Upper lobe of left lung (tissue), 6 donors: ENCODE results near the gene CLEC4M. TPM values are rescaled to one million over a fixed set of nuclear protein-coding genes. Genes with fewer than 3 reads are reported as not detected.
"Not testable (repeated sequence)": the region's sequence is repeated elsewhere in the genome, so short reads cannot be mapped to it uniquely, and the experiment has no call there.

Experiments
- ATAC-seq, 2 donors: fragments of 200-7000 bp; cut with Tn5 transposase; one replicate each; pipeline ENCODE4 v1.9.1; 2022; ENCODE audit warnings: mild to moderate bottlenecking in 2 of 2, moderate library complexity in 2 of 2; ENCODE audit not compliant: low FRiP score in 2 of 2
- DNase-seq, 2 donors: peaks; one replicate each; pipeline ENCODE4 v3.0.0-alpha.2; 2019 to 2020
- H3K27ac ChIP-seq, 4 donors: fragments of 200-600 bp; sonication (generic); one replicate each; pipeline ENCODE4 v1.5.1; 2016 to 2019
- H3K27me3 ChIP-seq, 4 donors: fragments of 200-600 bp; sonication (generic); one replicate each; pipeline ENCODE4 v1.5.1; 2017 to 2019
- H3K36me3 ChIP-seq, 4 donors: fragments of 200-600 bp; sonication (generic); one replicate each; pipeline ENCODE4 v1.5.1; 2016 to 2019
- H3K4me1 ChIP-seq, 4 donors: fragments of 200-600 bp; sonication (generic); one replicate each; pipeline ENCODE4 v1.5.1; 2018 to 2019
- H3K4me3 ChIP-seq, 4 donors: fragments of 200-600 bp; sonication (generic); one replicate each; pipeline ENCODE4 v1.5.1; 2017 to 2019; ENCODE audit warnings: mild to moderate bottlenecking in 2 of 4, moderate library complexity in 1 of 4
- H3K9me3 ChIP-seq, 4 donors: fragments of 200-600 bp; sonication (generic); one replicate each; pipeline ENCODE4 v1.5.1; 2018 to 2019
- EP300 ChIP-seq, 4 donors: sonication (generic); formaldehyde crosslinking; IDR thresholded peaks; one replicate each; pipeline ENCODE4 v1.5.1; 2017; ENCODE audit warnings: antibody characterized with exemption in 4 of 4, control low read depth in 2 of 4
- POLR2A ChIP-seq, 4 donors: fragments of 450-650 bp; IDR thresholded peaks; one replicate each; pipeline ENCODE4 v1.5.1; 2016 to 2017; ENCODE audit warnings: antibody characterized with exemption in 4 of 4, mild to moderate bottlenecking in 2 of 4
- POLR2AphosphoS5 ChIP-seq, 2 donors: sonication (generic); formaldehyde crosslinking; IDR thresholded peaks; one replicate each; pipeline ENCODE4 v1.5.1; 2017; ENCODE audit warnings: antibody characterized with exemption in 2 of 2
- WGBS, 2 donors: methylation state at CpG; one replicate each; pipeline ENCODE4 v1.1.5; 2017 to 2018; 5-methylcytosine and 5-hydroxymethylcytosine counted together
- total RNA-seq, 6 donors: library from RNA; depleted of rRNA in 4 of 6; stranded (reverse); fragments of >200 nt in 4 of 6; gene quantifications; one replicate each; pipeline versions ENCODE4 v1.1.0 to v1.2.1, GENCODE V29; 2016 to 2021
- TF ChIP-seq, protein P1 (sequence below), 6 experiments: fragments of 450-650 bp in 4 of 6; fragments of 200-600 bp in 2 of 6; sonication (generic) in 2 of 6; IDR thresholded peaks; one replicate each; pipeline ENCODE4 v1.5.1; 2016 to 2019; ENCODE audit warnings: antibody characterized with exemption in 6 of 6
- donor health status: DM: no; HTN: no; CAD: no; lungs with moderate emphysema.
- donor health status: DM: no; HTN: yes; CAD: no; lungs with severe emphysema.

CLEC4M gene
- total RNA-seq, 6 donors from 2014 or later: 0.86 to 7.4 (median 3.1) TPM; not detected in 1

DNA sequence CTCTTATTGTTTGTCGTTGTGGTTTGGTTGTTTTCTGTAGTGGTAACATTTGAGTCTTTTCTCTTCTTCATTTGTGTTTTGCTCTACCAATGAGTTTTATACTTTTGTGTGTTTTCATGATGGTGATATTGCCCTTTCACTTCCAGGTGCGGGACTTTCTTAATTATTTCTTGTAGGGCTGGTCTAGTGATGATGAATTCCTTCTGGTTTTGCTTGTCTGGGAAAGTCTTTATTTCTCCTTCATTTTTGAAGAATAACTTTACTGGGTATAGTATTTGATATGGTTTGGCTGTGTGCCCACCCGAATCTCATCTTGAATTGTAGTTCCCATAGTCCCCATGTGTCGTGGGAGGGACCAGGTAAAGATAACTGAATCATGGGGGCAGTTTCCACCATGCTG, 6.8 kb upstream of the CLEC4M start:
- WGBS, 2 donors: 53 to 57% methylated on average over 4 of the region's 4 CpGs
- no peak overlapping the region for H3K27ac ChIP-seq
- ATAC-seq (no peak), DNase-seq (no peak)
- H3K4me3 ChIP-seq: no peak overlapping the region
- H3K4me1 ChIP-seq: no peaks in the 10 kb centered on the region
- H3K27me3 ChIP-seq: no peaks in the 10 kb centered on the region
- TF ChIP-seq POLR2A (IDR thresholded peaks at IDR 0.05) (no peak), EP300 (IDR thresholded peaks at IDR 0.05) (no peak), POLR2AphosphoS5 (IDR thresholded peaks at IDR 0.05) (no peak)
- TF ChIP-seq, protein P1, sequence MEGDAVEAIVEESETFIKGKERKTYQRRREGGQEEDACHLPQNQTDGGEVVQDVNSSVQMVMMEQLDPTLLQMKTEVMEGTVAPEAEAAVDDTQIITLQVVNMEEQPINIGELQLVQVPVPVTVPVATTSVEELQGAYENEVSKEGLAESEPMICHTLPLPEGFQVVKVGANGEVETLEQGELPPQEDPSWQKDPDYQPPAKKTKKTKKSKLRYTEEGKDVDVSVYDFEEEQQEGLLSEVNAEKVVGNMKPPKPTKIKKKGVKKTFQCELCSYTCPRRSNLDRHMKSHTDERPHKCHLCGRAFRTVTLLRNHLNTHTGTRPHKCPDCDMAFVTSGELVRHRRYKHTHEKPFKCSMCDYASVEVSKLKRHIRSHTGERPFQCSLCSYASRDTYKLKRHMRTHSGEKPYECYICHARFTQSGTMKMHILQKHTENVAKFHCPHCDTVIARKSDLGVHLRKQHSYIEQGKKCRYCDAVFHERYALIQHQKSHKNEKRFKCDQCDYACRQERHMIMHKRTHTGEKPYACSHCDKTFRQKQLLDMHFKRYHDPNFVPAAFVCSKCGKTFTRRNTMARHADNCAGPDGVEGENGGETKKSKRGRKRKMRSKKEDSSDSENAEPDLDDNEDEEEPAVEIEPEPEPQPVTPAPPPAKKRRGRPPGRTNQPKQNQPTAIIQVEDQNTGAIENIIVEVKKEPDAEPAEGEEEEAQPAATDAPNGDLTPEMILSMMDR (IDR thresholded peaks at IDR 0.05): no peak
- H3K36me3 ChIP-seq: no peaks in the 10 kb centered on the region
- peaks cover 15 to 38% (median 27%) of the 10 kb centered on the region in 4 donors for H3K9me3 ChIP-seq

DNA sequence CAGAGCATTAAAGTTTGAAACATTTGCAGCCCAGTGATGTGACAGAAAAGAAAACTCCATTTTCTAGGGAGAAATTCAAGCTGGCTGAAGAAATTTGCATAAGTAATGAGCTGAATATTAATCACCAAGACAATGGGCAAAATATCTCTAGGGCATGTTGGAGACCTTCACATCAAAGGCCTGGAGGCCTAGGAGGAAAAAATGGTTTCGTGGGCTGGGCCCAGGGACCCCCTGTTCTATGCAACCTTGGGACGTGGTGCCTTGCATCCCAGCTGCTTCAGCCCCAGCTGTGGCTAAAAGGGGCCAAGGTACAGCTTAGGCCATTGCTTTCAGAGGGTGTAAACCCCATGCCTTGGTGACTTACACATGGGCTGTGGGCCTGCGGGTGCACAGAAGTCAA, 5.7 kb upstream of the CLEC4M start:
- H3K36me3 ChIP-seq: no peaks in the 10 kb centered on the region
- DNase-seq: no peak
- TF ChIP-seq EP300 (IDR thresholded peaks at IDR 0.05) (no peak), POLR2A (IDR thresholded peaks at IDR 0.05) (no peak), POLR2AphosphoS5 (IDR thresholded peaks at IDR 0.05) (no peak)
- TF ChIP-seq, protein P1 (IDR thresholded peaks at IDR 0.05): no peak
- no peak for ATAC-seq
- peaks cover 15 to 38% (median 27%) of the 10 kb centered on the region in 4 donors for H3K9me3 ChIP-seq
- no peaks in the 10 kb centered on the region for H3K4me1 ChIP-seq
- no peak overlapping the region for H3K27ac ChIP-seq
- no peaks in the 10 kb centered on the region for H3K27me3 ChIP-seq
- H3K4me3 ChIP-seq: no peak overlapping the region
- 74 to 94% methylated on average over 2 to 3 of the region's 3 CpGs for WGBS, 2 donors

DNA sequence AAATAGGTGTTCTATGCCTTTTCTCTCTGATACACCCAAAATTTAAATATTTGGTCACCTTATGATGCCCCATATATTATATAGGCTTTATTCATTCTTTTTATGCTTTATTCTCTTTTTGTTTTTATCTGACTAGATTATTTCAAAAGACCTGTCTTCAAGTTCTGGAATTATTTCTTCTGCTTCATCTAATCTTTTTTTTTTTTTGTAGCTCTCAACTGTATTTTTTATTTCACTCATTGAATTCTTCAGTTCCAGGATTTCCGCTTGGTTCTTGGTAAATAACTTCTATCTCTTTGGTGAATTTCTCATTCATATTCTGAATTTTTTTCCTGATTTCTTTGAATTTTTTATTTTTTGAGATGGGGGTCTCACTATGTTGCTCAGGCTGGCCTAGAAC, 3.9 kb upstream of the CLEC4M start:
- H3K36me3 ChIP-seq: no peaks in the 10 kb centered on the region
- H3K9me3 ChIP-seq: peaks cover 15 to 38% (median 27%) of the 10 kb centered on the region in 4 donors
- H3K27ac ChIP-seq: no peak overlapping the region
- H3K4me3 ChIP-seq: no peak overlapping the region
- DNase-seq (no peak), ATAC-seq (no peak)
- H3K27me3 ChIP-seq: no peaks in the 10 kb centered on the region
- no peak for TF ChIP-seq EP300 (IDR thresholded peaks at IDR 0.05)
- TF ChIP-seq, protein P1 (IDR thresholded peaks at IDR 0.05): no peak
- TF ChIP-seq POLR2A (IDR thresholded peaks at IDR 0.05): no peak
- no peak for TF ChIP-seq POLR2AphosphoS5 (IDR thresholded peaks at IDR 0.05)
- H3K4me1 ChIP-seq: peaks cover 0 to 4% (median 0%) of the 10 kb centered on the region in 4 donors
- WGBS, 2 donors: 100% methylated on average over 1 of the region's 1 CpG

DNA sequence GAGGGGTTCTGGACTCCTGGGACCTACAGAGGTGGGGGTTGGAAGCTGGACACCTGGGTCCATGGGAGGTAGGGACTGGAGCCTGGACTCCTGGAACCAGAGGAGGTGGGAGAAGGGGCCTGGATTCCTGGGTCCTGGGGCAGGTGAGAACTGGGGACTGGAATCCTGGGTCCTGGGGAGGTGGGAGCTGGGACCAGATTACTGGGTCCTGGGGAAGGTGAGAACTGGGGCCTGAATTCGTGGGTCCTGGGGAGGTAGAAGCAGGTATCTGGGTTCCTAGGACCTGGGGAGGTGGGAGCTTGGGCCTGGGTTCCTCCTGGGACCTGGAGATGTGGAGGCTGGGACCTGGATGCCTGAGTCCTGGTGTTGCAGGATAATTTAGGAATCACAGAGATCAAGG, 653 bp downstream of the CLEC4M start:
- DNase-seq: no peak
- Histone ChIP-seq H3K4me3 (peak overlapping the region in 1 of 4 donors; percentile 6), H3K4me1 (peaks cover 0 to 4% (median 0%) of the 10 kb centered on the region in 4 donors), H3K9me3 (peaks cover 0 to 10% (median 7%) of the 10 kb centered on the region in 4 donors), H3K27me3 (no peaks in the 10 kb centered on the region), H3K36me3 (no peaks in the 10 kb centered on the region), H3K27ac (peak overlapping the region in 2 of 4 donors; percentile 9 to 72)
- 64 to 67% methylated on average over 1 of the region's 1 CpG for WGBS, 2 donors
- ATAC-seq: no peak
- TF ChIP-seq POLR2A (IDR thresholded peaks at IDR 0.05) (no peak), POLR2AphosphoS5 (IDR thresholded peaks at IDR 0.05) (no peak)

DNA sequence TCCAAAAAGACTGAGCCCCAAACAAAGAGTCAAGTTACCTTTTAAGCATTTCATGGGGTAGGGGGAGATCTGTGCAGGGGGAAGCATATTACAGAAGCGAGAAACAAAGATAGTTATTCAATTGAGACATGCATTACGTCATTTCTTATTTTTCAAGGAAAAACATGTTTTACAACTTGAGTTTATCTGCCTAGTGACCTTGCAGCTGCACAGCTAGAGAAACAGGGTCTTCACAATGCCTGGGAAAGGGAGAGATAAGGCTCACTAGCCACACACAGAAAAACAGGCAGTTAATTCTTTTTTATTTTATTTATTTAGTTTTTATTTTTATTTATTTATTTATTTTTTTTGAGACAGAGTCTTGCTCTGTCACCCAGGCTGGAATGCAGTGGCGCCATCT, 1.1 kb downstream of the CLEC4M start:
- not testable (repeated sequence) for H3K27me3 ChIP-seq, H3K27ac ChIP-seq, H3K4me1 ChIP-seq, H3K36me3 ChIP-seq, H3K9me3 ChIP-seq, H3K4me3 ChIP-seq, DNase-seq, ATAC-seq
- WGBS, 2 donors: 52 to 66% methylated on average over 3 of the region's 3 CpGs

DNA sequence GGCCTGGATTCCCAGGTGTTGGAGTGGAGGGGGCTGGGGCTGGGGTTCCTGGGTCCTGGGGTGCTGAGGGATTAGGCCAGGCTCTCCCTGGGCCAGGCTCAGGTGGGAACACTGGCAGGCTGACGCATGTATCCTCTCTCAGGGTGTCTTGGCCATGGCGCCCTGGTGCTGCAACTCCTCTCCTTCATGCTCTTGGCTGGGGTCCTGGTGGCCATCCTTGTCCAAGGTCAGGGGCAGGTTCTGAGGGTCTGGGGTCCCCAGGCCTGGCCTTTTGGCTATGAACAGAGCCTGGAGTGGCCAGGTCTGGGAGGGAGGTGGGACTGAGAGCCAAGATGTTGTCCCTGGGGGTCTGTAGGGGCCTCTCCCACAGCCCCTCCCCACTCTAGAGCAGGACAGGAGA, 2.0 kb downstream of the CLEC4M start:
- not testable (repeated sequence) for DNase-seq, ATAC-seq, H3K4me3 ChIP-seq, H3K36me3 ChIP-seq, H3K27me3 ChIP-seq, H3K9me3 ChIP-seq, H3K4me1 ChIP-seq, H3K27ac ChIP-seq
- WGBS, 2 donors: 94% methylated on average over 2 of the region's 2 CpGs; no CpG with 5 or more reads in 1 of the 2 donors
